22Rv1 (cell line): Measurements from ENCODE around the gene CABCOCO1.
A peak's percentile ranks its signal among the peaks of the same experiment; 100 is the strongest.

Source experiments
- H3K27ac ChIP-seq: fragments of 450-650 bp; 2 replicates; pipeline ENCODE4 v1.5.1; 2017
- ZFX ChIP-seq: fragments of 450-650 bp; IDR thresholded peaks from 2 replicates; pipeline ENCODE4 v1.6.1; 2017; ENCODE audit warnings: antibody characterized with exemption, borderline replicate concordance
- TF ChIP-seq, protein P1 (sequence below): fragments of 450-650 bp; IDR thresholded peaks from 2 replicates; pipeline ENCODE4 v1.5.1; 2017; ENCODE audit warnings: mild to moderate bottlenecking

The CABCOCO1 gene

DNA sequence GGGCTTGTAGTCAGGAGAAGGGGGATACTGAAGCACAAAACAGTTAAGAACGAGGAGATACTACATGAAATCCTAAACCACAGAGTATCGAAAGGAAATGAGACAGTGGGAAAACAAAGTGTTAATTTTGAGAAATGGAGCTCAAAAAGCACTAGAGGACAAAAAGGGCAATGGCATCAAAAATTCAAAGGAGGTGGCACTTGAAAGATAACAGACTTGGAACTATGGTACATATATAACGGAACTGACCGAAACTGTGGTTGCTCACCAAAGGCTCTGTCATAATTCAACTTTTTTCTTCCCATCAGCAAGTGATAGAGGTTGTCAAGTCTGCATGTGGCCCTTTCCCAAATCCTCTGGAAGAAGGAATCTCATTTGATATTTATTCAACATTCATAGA is 97.0 kb downstream of the CABCOCO1 start:
- no peak overlapping the region for H3K27ac ChIP-seq

DNA sequence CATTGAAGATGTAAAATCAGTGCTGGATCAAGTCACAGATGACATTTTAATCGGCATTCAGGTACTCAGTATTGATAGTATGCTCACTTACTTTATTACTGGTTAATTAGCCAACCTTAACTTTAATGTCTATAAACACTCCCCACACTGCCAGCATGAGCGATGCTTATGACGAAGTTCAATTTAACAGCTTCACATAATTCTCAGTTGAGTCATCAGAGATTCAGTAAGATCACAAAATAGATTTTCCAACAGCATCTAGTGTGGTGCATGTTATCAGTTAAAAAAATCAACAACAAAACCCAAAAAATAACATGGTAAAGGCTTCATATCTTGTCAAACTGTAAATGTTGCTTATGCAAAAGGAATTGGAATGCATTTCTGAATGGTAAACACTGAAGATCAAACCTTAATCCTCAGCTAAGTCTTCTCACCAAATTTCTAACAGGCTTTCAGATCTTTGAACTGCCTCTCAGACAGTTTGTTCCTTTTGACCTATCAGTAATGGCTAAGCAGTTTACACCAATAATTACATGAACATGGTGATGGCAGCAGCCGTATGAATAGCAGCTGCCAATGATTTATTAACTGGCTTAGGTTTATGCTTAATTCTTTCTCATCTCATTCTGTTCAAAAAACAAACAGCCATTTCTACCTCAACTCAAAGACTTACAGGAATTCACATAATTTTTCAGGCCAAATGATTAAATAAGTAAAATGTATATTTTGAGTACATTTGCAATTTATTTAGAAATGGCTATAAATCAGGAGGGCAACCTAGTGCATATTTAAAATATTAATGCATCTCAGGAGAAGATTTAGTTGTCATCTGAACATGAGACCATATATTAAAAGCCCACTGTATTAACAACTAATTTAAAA is 98.5 kb downstream of the CABCOCO1 start:
- peak overlapping the region; percentile 83 for H3K27ac ChIP-seq

More for the DNA sequence above, 97.0 kb downstream of the CABCOCO1 start:
- TF ChIP-seq, protein P1, sequence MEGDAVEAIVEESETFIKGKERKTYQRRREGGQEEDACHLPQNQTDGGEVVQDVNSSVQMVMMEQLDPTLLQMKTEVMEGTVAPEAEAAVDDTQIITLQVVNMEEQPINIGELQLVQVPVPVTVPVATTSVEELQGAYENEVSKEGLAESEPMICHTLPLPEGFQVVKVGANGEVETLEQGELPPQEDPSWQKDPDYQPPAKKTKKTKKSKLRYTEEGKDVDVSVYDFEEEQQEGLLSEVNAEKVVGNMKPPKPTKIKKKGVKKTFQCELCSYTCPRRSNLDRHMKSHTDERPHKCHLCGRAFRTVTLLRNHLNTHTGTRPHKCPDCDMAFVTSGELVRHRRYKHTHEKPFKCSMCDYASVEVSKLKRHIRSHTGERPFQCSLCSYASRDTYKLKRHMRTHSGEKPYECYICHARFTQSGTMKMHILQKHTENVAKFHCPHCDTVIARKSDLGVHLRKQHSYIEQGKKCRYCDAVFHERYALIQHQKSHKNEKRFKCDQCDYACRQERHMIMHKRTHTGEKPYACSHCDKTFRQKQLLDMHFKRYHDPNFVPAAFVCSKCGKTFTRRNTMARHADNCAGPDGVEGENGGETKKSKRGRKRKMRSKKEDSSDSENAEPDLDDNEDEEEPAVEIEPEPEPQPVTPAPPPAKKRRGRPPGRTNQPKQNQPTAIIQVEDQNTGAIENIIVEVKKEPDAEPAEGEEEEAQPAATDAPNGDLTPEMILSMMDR, result no peak
- TF ChIP-seq ZFX, result no peak

DNA sequence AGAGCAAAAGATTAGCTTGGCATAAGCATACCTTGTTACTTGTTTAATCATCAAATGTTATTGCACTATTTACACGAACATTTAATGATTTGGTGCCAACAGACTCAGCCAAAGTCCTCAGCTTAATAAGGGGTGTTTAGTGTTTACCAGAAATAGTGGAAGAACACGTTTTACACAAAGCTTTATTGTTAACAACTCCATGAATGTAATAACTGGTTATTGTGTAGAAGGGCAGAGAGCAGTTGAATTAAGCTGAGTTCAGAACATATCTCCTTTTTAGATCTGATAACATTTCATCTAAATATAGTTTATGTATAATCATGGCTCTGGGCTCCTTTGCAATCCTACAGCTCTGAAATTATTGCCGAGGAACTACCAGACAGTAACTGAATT is 99.1 kb downstream of the CABCOCO1 start:
- H3K27ac ChIP-seq, result peak overlapping the region; percentile 83
- TF ChIP-seq, protein P1, result no peak
- no peak for TF ChIP-seq ZFX

More for the DNA sequence above, 98.5 kb downstream of the CABCOCO1 start:
- TF ChIP-seq ZFX, result no peak
- TF ChIP-seq, protein P1, result no peak

DNA sequence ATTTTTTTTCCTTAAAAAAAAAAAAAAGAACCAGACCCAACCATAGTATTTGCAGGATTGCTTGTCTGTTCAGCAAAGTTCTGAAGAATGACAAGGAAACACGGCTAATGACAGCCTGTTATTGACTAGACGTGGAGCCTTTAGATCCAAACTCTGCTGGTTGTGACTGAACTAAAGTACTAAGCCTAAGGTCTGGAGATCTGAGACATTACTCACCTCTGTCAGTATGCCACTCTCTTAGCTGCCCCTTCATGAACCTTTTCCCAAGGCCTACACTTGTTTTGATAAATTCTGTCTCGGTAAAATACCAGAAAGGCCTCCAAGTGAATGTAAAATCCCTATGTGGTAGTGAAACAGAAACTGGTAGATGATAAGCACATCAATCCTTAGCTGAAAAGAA is 101.0 kb downstream of the CABCOCO1 start:
- TF ChIP-seq, protein P1, result no peak
- no peak for TF ChIP-seq ZFX
- H3K27ac ChIP-seq, result peak overlapping the region; percentile 83; the same call in 1 of the 2 replicates

DNA sequence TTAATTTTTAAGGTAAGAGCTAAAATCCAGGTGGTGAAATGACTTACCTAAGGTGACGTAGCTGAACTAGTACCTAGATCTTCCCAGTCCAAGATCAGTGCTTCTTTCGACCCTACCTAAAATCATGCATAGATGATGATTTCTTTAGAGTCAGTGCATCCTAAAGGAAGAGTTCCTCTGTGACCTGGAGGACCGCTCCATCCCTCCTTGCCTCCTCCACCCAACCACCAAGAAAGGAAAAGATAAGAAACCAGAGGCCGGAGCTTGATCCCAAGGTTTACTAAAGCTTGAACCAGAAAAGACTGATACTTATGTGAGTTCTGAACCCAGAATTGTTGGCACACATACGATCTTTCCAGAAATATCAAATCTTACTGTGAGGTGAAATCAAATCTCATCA is 101.8 kb downstream of the CABCOCO1 start:
- no peak overlapping the region for H3K27ac ChIP-seq
- TF ChIP-seq ZFX, result no peak
- TF ChIP-seq, protein P1, result no peak

DNA sequence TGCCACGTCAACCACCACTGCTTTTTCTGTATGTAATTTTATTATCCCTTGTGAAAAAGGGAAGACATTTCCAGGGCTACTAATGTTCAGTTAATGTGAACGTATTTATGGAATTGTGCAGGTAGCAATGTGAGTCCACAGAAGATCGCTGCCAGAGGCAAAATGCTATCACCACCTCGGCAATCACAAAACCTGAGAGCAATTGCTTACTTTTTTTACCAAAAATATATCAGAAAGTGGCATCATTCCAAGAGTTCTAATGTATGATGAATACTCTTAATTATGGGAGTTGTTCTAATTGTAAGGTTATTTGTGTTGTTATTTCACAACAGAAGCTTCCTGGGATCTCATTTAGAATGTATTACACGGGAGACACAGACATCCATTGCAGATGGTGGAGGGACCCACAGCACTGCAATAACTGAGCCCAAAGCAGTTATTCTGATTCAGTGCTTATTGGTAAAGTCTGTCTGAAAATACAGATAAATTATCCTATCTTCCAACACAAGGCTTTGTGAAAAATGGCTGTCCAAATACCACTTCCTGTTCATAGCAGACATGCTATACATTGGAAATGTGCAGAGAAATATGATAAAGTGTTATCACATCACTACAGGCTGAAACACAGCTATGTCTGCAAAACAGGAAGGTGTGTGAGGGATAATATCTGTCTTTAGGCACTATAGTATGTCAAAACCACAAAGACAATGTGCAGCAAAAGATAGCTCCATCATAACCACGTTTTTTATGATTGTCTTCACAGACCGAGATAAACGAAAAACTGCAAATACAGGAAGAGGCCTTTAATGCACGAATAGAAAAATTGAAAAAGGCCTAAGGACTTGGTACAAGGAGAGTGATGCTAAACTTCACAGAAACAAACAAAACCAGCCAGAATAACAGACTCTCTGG is 102.7 kb downstream of the CABCOCO1 start:
- no peak overlapping the region for H3K27ac ChIP-seq
- TF ChIP-seq ZFX, result no peak
- TF ChIP-seq, protein P1, result no peak
